HepG2 (cell line): ENCODE results near the gene RARG. TPM values are rescaled to one million over a fixed set of nuclear protein-coding genes. Genes with fewer than 3 reads are reported as not detected.

ENCODE experiments used
- ATAC-seq: fragments of 200-7000 bp; cut with Tn5 transposase; 3 replicates; pipeline ENCODE4 v1.9.1; 2020; ENCODE audit warnings: mild to moderate bottlenecking, moderate library complexity
- BruUV-seq: library from RNA; stranded (reverse); fragments of 400-500 nt; replicated peaks from 2 replicates; lab custom pipeline; 2021; lab: Mats Ljungman, UMichigan
- CTCF ChIA-PET: fragments of 300-600 bp; formaldehyde crosslinking; extraction: SDS; loops from one replicate; lab custom pipeline; 2021; ENCODE audit warnings: low total read pairs, inconsistent platforms, low intra/inter-chr PET ratio; lab: Yijun Ruan, JAX
- POLR2A ChIA-PET: fragments of 350-600 bp; sonication (Branson Sonifier 250); formaldehyde crosslinking; loops from one replicate; lab custom pipeline; 2020; ENCODE audit warnings: antibody characterized with exemption, inconsistent platforms; lab: Yijun Ruan, JAX
- DNase-seq: peaks from one replicate; pipeline ENCODE4 v3.0.0-alpha.2; 2015; ENCODE audit warnings: low spot score
- FAIRE-seq: peaks from 3 replicates; lab custom pipeline; 2011; peaks lifted over from hg19 to GRCh38; lab: Jason Lieb, UNC
- H2AFZ ChIP-seq: one replicate; pipeline ENCODE4 v1.6.1; 2011; ENCODE audit warnings: low read length, inconsistent platforms
- H3K27ac ChIP-seq: fragments of 300-600 bp; 3 replicates; pipeline ENCODE4 v1.8.0; 2011; ENCODE audit warnings: mixed run types, mild to moderate bottlenecking, mixed read lengths, low read length, inconsistent platforms; ENCODE audit not compliant: insufficient read depth; ENCODE audit errors: extremely low read length
- H3K27me3 ChIP-seq, 2 experiments: fragments of 200-600 bp in 1 of 2; 2 replicates in 1 of 2; 3 replicates in 1 of 2; pipeline versions ENCODE4 v1.6.0 to v1.8.0; 2011; ENCODE audit warnings: low read length in 2 of 2, mild to moderate bottlenecking in 2 of 2, moderate library complexity in 2 of 2, inconsistent platforms in 1 of 2; ENCODE audit not compliant: insufficient read depth in 2 of 2, control insufficient read depth in 1 of 2
- H3K36me3 ChIP-seq, 2 experiments: fragments of 200-600 bp in 1 of 2; replicated peaks in 1 of 2; 2 replicates in 1 of 2; 3 replicates in 1 of 2; pipeline versions ENCODE4 v1.5.1 to v1.8.0; 2011; ENCODE audit warnings: low read length in 2 of 2, inconsistent platforms in 1 of 2; ENCODE audit not compliant: insufficient read depth in 2 of 2, control insufficient read depth in 1 of 2
- H3K4me1 ChIP-seq: 2 replicates; pipeline ENCODE4 v1.5.1; 2012; ENCODE audit warnings: low read length, inconsistent platforms; ENCODE audit not compliant: insufficient read depth
- H3K4me2 ChIP-seq: 2 replicates; pipeline ENCODE4 v1.6.0; 2011; ENCODE audit warnings: low read depth, low read length, inconsistent platforms
- H3K4me3 ChIP-seq, 3 experiments: fragments of 200-600 bp in 1 of 3; sonication (generic), shearing (Covaris generic) in 1 of 3; replicated peaks in 1 of 3; 2 replicates each; pipeline ENCODE4 v1.5.1; 2011 to 2016; ENCODE audit warnings: low read length in 3 of 3, inconsistent platforms in 2 of 3, low read depth in 2 of 3, mild to moderate bottlenecking in 2 of 3, control low read depth in 1 of 3, mixed read lengths in 1 of 3; ENCODE audit not compliant: insufficient read depth in 1 of 3
- H3K79me2 ChIP-seq: one replicate; pipeline ENCODE4 v1.6.1; 2011; ENCODE audit warnings: low read length, inconsistent platforms; ENCODE audit not compliant: insufficient read depth
- H3K9ac ChIP-seq: 2 replicates; pipeline ENCODE4 v1.6.0; 2011; ENCODE audit warnings: mild to moderate bottlenecking, low read depth, low read length, inconsistent platforms; ENCODE audit not compliant: insufficient read depth
- H3K9me3 ChIP-seq: 2 replicates; pipeline ENCODE4 v1.5.1; 2012; ENCODE audit warnings: mild to moderate bottlenecking, low read length
- H4K20me1 ChIP-seq: 2 replicates; pipeline ENCODE4 v1.6.0; 2011; ENCODE audit warnings: inconsistent platforms, mild to moderate bottlenecking, low read length, moderate library complexity; ENCODE audit not compliant: insufficient read depth
- HBP1 ChIP-seq: IDR thresholded peaks from 2 replicates; pipeline ENCODE4 v1.6.1; 2016; ENCODE audit warnings: low read depth, control low read depth
- KLF15 ChIP-seq: sonication (generic); formaldehyde crosslinking; IDR thresholded peaks from 2 replicates; pipeline ENCODE4 v1.8.1; 2023; ENCODE audit warnings: borderline replicate concordance, mild to moderate bottlenecking, inconsistent platforms, missing genetic modification reagents, mixed read lengths
- LCORL ChIP-seq, 2 experiments: fragments of 450-650 bp in 1 of 2; sonication (generic) in 1 of 2; formaldehyde crosslinking in 1 of 2; IDR thresholded peaks; 2 replicates each; pipeline versions ENCODE4 v1.5.0 to v1.6.1; 2017 to 2020; ENCODE audit warnings: antibody characterized with exemption in 1 of 2, missing genetic modification reagents in 1 of 2
- MTA1 ChIP-seq: sonication (generic); formaldehyde crosslinking; IDR thresholded peaks from 2 replicates; pipeline ENCODE4 v1.4.0; 2020; ENCODE audit warnings: missing genetic modification reagents, mild to moderate bottlenecking, borderline replicate concordance
- RNF2 ChIP-seq: fragments of 450-650 bp; conservative IDR thresholded peaks from 2 replicates; pipeline ENCODE4 v1.6.1; 2016; ENCODE audit warnings: low read depth
- ZFP82 ChIP-seq: sonication (generic); formaldehyde crosslinking; IDR thresholded peaks from 2 replicates; pipeline ENCODE4 v1.5.1; 2020; ENCODE audit warnings: mild to moderate bottlenecking, missing genetic modification reagents, borderline replicate concordance
- ZNF20 ChIP-seq: sonication (generic); formaldehyde crosslinking; IDR thresholded peaks from 2 replicates; pipeline ENCODE4 v1.4.0; 2020; ENCODE audit warnings: mild to moderate bottlenecking, moderate library complexity, missing genetic modification reagents
- ZNF776 ChIP-seq: sonication (generic); formaldehyde crosslinking; IDR thresholded peaks from 2 replicates; pipeline ENCODE4 v1.4.0; 2020; ENCODE audit warnings: mild to moderate bottlenecking, missing genetic modification reagents
- ZNF780A ChIP-seq: sonication (generic); formaldehyde crosslinking; IDR thresholded peaks from 2 replicates; pipeline ENCODE4 v1.8.0; 2022; ENCODE audit warnings: mild to moderate bottlenecking, missing genetic modification reagents, moderate library complexity
- ZNF788 ChIP-seq: sonication (generic); formaldehyde crosslinking; IDR thresholded peaks from 2 replicates; pipeline ENCODE4 v1.5.0; 2020; ENCODE audit warnings: mild to moderate bottlenecking, missing genetic modification reagents, borderline replicate concordance
- ZSCAN30 ChIP-seq: sonication (generic); formaldehyde crosslinking; IDR thresholded peaks from 2 replicates; pipeline ENCODE4 v1.5.0; 2020; ENCODE audit warnings: mild to moderate bottlenecking, missing genetic modification reagents
- WGBS: methylation state at CpG from one replicate; pipeline ENCODE4 v1.1.6; 2017; ENCODE audit warnings: low lambda C conversion rate; 5-methylcytosine and 5-hydroxymethylcytosine counted together
- in situ Hi-C: cut with HindIII; loops from 2 replicates; pipeline ENCODE4 v1.10.0; 2017; ENCODE audit warnings: low pct_unique_long_range_greater_than_20kb; ENCODE audit not compliant: extremely low pct_ligation_motif_present
- intact Hi-C: fragments of 100-400 bp; cut with micrococcal nuclease; formaldehyde crosslinking; loops from one replicate; pipeline ENCODE4 v1.10.0; 2022; ENCODE audit not compliant: unreplicated experiment
- polyA plus RNA-seq, 8 experiments: library from polyadenylated mRNA; depleted of rRNA in 3 of 8; stranded (reverse) in 7 of 8; unstranded in 1 of 8; fragments of >200 nt; fragmentation: Illumina TruSeq in 4 of 8; extraction: Trizol in 4 of 8; gene quantifications; 2 replicates each; pipeline versions ENCODE4 v1.2.1 to v1.2.3, GENCODE V29; 2011 to 2016; ENCODE audit warnings: low read depth in 4 of 8, missing spikeins in 1 of 8, mixed read lengths in 1 of 8; ENCODE audit not compliant: insufficient read depth in 1 of 8
- total RNA-seq, 5 experiments: library from RNA; depleted of rRNA; stranded (reverse); fragments of >200 nt; fragmentation: Illumina TruSeq; extraction: Trizol; gene quantifications; 2 replicates each; pipeline ENCODE4 v1.2.3, GENCODE V29; 2016; ENCODE audit warnings: low read depth in 1 of 5
- TF ChIP-seq, protein P1 (sequence below): sonication (generic); formaldehyde crosslinking; IDR thresholded peaks from 2 replicates; pipeline ENCODE4 v1.5.0; 2020; ENCODE audit warnings: missing genetic modification reagents
- TF ChIP-seq, protein P2 (sequence below): sonication (generic); formaldehyde crosslinking; IDR thresholded peaks from 2 replicates; pipeline ENCODE4 v1.4.0; 2020; ENCODE audit warnings: mild to moderate bottlenecking, missing genetic modification reagents

The RARG gene
- total and polyA plus RNA-seq, 2 of the 13 experiments (the other 11 are each of a cell fraction or from before 2014, with no cell fraction given): 0.77 to 1.5 TPM

DNA sequence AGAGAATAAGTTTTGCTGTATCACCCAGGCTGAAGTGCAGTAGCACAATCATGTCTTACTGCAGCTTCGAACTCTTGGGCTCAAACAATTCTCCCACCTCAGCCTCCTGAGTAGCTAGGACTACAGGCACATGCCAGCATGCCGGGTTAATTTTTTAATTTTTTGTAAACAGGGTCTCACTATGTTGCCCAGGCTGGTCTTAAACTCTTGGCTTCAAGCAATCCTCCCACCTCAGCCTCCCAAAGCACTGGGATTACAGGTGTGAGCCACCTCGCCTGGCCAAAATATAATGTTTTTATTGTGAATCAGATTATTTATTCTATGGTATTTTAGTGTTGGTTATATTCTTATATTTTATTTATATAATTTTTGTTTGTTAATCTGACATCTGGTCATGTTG lies 55.3 kb downstream of the RARG start:
- Histone ChIP-seq H2AFZ (no peak overlapping the region), H3K4me1 (peaks cover 42% of the 10 kb centered on the region), H3K4me3 (no peak overlapping the region), H3K27ac (no peak overlapping the region), H3K27me3 (no peaks in the 10 kb centered on the region; a peak in 1 of 5 replicates), H3K4me2 (no peak overlapping the region), H4K20me1 (no peaks in the 10 kb centered on the region; the same call in 1 of the 2 replicates), H3K9ac (no peak overlapping the region), H3K9me3 (no peaks in the 10 kb centered on the region), H3K79me2 (peaks cover 8% of the 10 kb centered on the region), H3K36me3 (peaks cover under 1% of the 10 kb centered on the region in 2 experiments; a peak in 1 of 5 replicates)
- DNase-seq (no peak), FAIRE-seq (no peak), ATAC-seq (no peak)
- 96% methylated on average over 3 of the region's 3 CpGs for WGBS
- BruUV-seq: no TSS peak
- in situ Hi-C loops: no loop called here
- no peak for TF ChIP-seq ZNF780A (CRISPR knock-in tag)
- no peak for TF ChIP-seq HBP1 (CRISPR knock-in tag)
- TF ChIP-seq, protein P1, sequence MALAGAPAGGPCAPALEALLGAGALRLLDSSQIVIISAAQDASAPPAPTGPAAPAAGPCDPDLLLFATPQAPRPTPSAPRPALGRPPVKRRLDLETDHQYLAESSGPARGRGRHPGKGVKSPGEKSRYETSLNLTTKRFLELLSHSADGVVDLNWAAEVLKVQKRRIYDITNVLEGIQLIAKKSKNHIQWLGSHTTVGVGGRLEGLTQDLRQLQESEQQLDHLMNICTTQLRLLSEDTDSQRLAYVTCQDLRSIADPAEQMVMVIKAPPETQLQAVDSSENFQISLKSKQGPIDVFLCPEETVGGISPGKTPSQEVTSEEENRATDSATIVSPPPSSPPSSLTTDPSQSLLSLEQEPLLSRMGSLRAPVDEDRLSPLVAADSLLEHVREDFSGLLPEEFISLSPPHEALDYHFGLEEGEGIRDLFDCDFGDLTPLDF (CRISPR knock-in tag): no peak
- TF ChIP-seq ZFP82 (CRISPR knock-in tag): no peak
- TF ChIP-seq ZNF776: no peak
- TF ChIP-seq ZSCAN30 (CRISPR knock-in tag): no peak
- no peak for TF ChIP-seq MTA1
- TF ChIP-seq KLF15 (CRISPR knock-in tag): no peak
- no peak for TF ChIP-seq LCORL (IDR thresholded peaks at IDR 0.05)
- no peak for TF ChIP-seq LCORL (CRISPR knock-in tag; IDR thresholded peaks at IDR 0.05)
- TF ChIP-seq ZNF20 (CRISPR knock-in tag): no peak
- TF ChIP-seq, protein P2, sequence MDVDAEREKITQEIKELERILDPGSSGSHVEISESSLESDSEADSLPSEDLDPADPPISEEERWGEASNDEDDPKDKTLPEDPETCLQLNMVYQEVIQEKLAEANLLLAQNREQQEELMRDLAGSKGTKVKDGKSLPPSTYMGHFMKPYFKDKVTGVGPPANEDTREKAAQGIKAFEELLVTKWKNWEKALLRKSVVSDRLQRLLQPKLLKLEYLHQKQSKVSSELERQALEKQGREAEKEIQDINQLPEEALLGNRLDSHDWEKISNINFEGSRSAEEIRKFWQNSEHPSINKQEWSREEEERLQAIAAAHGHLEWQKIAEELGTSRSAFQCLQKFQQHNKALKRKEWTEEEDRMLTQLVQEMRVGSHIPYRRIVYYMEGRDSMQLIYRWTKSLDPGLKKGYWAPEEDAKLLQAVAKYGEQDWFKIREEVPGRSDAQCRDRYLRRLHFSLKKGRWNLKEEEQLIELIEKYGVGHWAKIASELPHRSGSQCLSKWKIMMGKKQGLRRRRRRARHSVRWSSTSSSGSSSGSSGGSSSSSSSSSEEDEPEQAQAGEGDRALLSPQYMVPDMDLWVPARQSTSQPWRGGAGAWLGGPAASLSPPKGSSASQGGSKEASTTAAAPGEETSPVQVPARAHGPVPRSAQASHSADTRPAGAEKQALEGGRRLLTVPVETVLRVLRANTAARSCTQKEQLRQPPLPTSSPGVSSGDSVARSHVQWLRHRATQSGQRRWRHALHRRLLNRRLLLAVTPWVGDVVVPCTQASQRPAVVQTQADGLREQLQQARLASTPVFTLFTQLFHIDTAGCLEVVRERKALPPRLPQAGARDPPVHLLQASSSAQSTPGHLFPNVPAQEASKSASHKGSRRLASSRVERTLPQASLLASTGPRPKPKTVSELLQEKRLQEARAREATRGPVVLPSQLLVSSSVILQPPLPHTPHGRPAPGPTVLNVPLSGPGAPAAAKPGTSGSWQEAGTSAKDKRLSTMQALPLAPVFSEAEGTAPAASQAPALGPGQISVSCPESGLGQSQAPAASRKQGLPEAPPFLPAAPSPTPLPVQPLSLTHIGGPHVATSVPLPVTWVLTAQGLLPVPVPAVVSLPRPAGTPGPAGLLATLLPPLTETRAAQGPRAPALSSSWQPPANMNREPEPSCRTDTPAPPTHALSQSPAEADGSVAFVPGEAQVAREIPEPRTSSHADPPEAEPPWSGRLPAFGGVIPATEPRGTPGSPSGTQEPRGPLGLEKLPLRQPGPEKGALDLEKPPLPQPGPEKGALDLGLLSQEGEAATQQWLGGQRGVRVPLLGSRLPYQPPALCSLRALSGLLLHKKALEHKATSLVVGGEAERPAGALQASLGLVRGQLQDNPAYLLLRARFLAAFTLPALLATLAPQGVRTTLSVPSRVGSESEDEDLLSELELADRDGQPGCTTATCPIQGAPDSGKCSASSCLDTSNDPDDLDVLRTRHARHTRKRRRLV (CRISPR knock-in tag): no peak
- TF ChIP-seq ZNF788 (CRISPR knock-in tag): no peak
- no peak for TF ChIP-seq RNF2
- POLR2A ChIA-PET: interaction anchor here (2.2 kb wide), 1 partner anchor 18 kb away, joined by 5 read pairs; no protein-coding TSS in a partner anchor
- intact Hi-C loops: no loop called here
- CTCF ChIA-PET: no interaction called here
